ENCODE measurements around the gene EYA4.

The EYA4 gene

GRCh38 chr6:133539502-133540259 is 298.5 kb downstream of the EYA4 start:
- TF ChIP-seq CTCF (IDR thresholded peaks at IDR 0.05; ENCODE audit: extremely low read depth, insufficient read depth, missing control alignments): no peak
- in situ Hi-C loops (cut with MboI; ENCODE audit: low pct_unique_long_range_greater_than_20kb, low sequenced_read_pairs, unreplicated experiment): no loop called here
- DNase-seq (ENCODE audit: low spot score): no peak

GRCh38 chr6:133540361-133540760 is 299.2 kb downstream of the EYA4 start:
- DNase-seq (ENCODE audit: low spot score): no peak
- in situ Hi-C loops (cut with MboI; ENCODE audit: low pct_unique_long_range_greater_than_20kb, low sequenced_read_pairs, unreplicated experiment): no loop called here
- no peak for TF ChIP-seq CTCF (IDR thresholded peaks at IDR 0.05; ENCODE audit: extremely low read depth, insufficient read depth, missing control alignments)

GRCh38 chr6:133541040-133541439 is 299.9 kb downstream of the EYA4 start:
- no peak for DNase-seq (ENCODE audit: low spot score)
- TF ChIP-seq CTCF (IDR thresholded peaks at IDR 0.05; ENCODE audit: extremely low read depth, insufficient read depth, missing control alignments): no peak
- in situ Hi-C loops (cut with MboI; ENCODE audit: low pct_unique_long_range_greater_than_20kb, low sequenced_read_pairs, unreplicated experiment): no loop called here

- DNase-seq (ENCODE audit: low spot score): no peak
- in situ Hi-C loops (cut with MboI; ENCODE audit: low pct_unique_long_range_greater_than_20kb, low sequenced_read_pairs, unreplicated experiment): no loop called here
- no peak for TF ChIP-seq CTCF (IDR thresholded peaks at IDR 0.05; ENCODE audit: extremely low read depth, insufficient read depth, missing control alignments)
Observed at GRCh38 chr6:133542056-133542821, 301.1 kb downstream of the EYA4 start.

GRCh38 chr6:133544419-133544818 is 303.3 kb downstream of the EYA4 start:
- in situ Hi-C loops (cut with MboI; ENCODE audit: low pct_unique_long_range_greater_than_20kb, low sequenced_read_pairs, unreplicated experiment): no loop called here
- TF ChIP-seq CTCF (IDR thresholded peaks at IDR 0.05; ENCODE audit: extremely low read depth, insufficient read depth, missing control alignments): no peak
- no peak for DNase-seq (ENCODE audit: low spot score)

GRCh38 chr6:133546098-133546497 is 304.9 kb downstream of the EYA4 start:
- no peak for TF ChIP-seq CTCF (IDR thresholded peaks at IDR 0.05; ENCODE audit: extremely low read depth, insufficient read depth, missing control alignments)
- DNase-seq (ENCODE audit: low spot score): no peak
- in situ Hi-C loops (cut with MboI; ENCODE audit: low pct_unique_long_range_greater_than_20kb, low sequenced_read_pairs, unreplicated experiment): no loop called here
